NB4 (cell line): ENCODE data around the gene AKAP6.

Experiments used
- DNase-seq: peaks from one replicate; pipeline ENCODE4 v3.0.0; 2010; ENCODE audit warnings: low read depth
- H3K4me3 ChIP-seq: one replicate; pipeline ENCODE4 v1.5.1; 2011; ENCODE audit warnings: mild to moderate bottlenecking, low read depth, low read length, moderate library complexity
- CTCF ChIP-seq: IDR thresholded peaks from one replicate; pipeline ENCODE4 v1.5.1; 2012; ENCODE audit warnings: low read depth, low read length
- MAX ChIP-seq: IDR thresholded peaks from 2 replicates; pipeline ENCODE4 v1.6.1; 2011; ENCODE audit warnings: low read depth, low read length
- MYC ChIP-seq: IDR thresholded peaks from 2 replicates; pipeline ENCODE4 v1.6.1; 2011; ENCODE audit warnings: low read depth, low read length
- POLR2A ChIP-seq: IDR thresholded peaks from 2 replicates; pipeline ENCODE4 v1.6.1; 2011; ENCODE audit warnings: mild to moderate bottlenecking; ENCODE audit not compliant: insufficient read length; ENCODE audit errors: extremely low read depth

AKAP6 gene

GRCh38 chr14:32400480-32400879 lies 71.4 kb downstream of the AKAP6 start:
- DNase-seq, result no peak
- H3K4me3 ChIP-seq, result no peak overlapping the region
- TF ChIP-seq MAX (no peak), POLR2A (no peak)

- DNase-seq, result no peak
- no peak overlapping the region for H3K4me3 ChIP-seq
- TF ChIP-seq CTCF (no peak), POLR2A (no peak)
Observed at GRCh38 chr14:32403021-32403420, 73.9 kb downstream of the AKAP6 start.

- no peak overlapping the region for H3K4me3 ChIP-seq
- no peak for DNase-seq
- TF ChIP-seq MAX (no peak), POLR2A (no peak), CTCF (no peak), MYC (no peak)
Observed at GRCh38 chr14:32403688-32404087, 74.6 kb downstream of the AKAP6 start.

GRCh38 chr14:32404784-32405573 lies 75.9 kb downstream of the AKAP6 start:
- TF ChIP-seq POLR2A (no peak), MAX (no peak), CTCF (no peak), MYC (no peak)
- H3K4me3 ChIP-seq, result no peak overlapping the region

GRCh38 chr14:32405856-32406255 lies 76.8 kb downstream of the AKAP6 start:
- H3K4me3 ChIP-seq, result no peak overlapping the region
- no peak for DNase-seq
- no peak for TF ChIP-seq POLR2A
- TF ChIP-seq CTCF, result no peak
- no peak for TF ChIP-seq MYC
- TF ChIP-seq MAX, result no peak

More at GRCh38 chr14:32404784-32405573, 75.9 kb downstream of the AKAP6 start:
- no peak for DNase-seq

- no peak for DNase-seq
- TF ChIP-seq POLR2A (no peak), MYC (no peak), MAX (no peak), CTCF (no peak)
- no peak overlapping the region for H3K4me3 ChIP-seq
Observed at GRCh38 chr14:32407130-32407529, 78.0 kb downstream of the AKAP6 start.
